Left ventricle myocardium superior (tissue), 1 donor: ENCODE results near the gene RABGAP1. TPM values are rescaled to one million over a fixed set of nuclear protein-coding genes. Genes with fewer than 3 reads are reported as not detected.
A peak's percentile ranks its signal among the peaks of the same experiment; 100 is the strongest.

ENCODE experiments used
- ATAC-seq: fragments of 200-7000 bp; cut with Tn5 transposase; one replicate; pipeline ENCODE4 v1.9.1; 2020; ENCODE audit warnings: mild to moderate bottlenecking, moderate library complexity
- DNase-seq: peaks from one replicate; pipeline ENCODE4 v3.0.0-alpha.2; 2020
- intact Hi-C: fragments of 100-400 bp; cut with micrococcal nuclease; formaldehyde crosslinking; loops from one replicate; pipeline ENCODE4 v1.11.0; 2022
- total RNA-seq: library from RNA; stranded (reverse); fragmentation: NEBNext Ultra II Directional; extraction: Animal tissue kit (Norgen Biotek cat#: 25700); gene quantifications from one replicate; pipeline ENCODE4 v1.2.1, GENCODE V29; 2021
- donor health status: DM: no; HTN: yes; CAD: no; lungs with severe emphysema.

Gene RABGAP1
- total RNA-seq, 1 donor from 2014 or later, result 47.4 TPM

GRCh38 chr9:123069010-123069481 is 128.2 kb downstream of the RABGAP1 start:
- intact Hi-C loops, result no loop called here
- ATAC-seq (no peak), DNase-seq (no peak)

- intact Hi-C loops, result no loop called here
- no peak for ATAC-seq
- DNase-seq, result no peak
Observed at GRCh38 chr9:123070198-123070597, 129.4 kb downstream of the RABGAP1 start.

- no peak for DNase-seq
- no peak for ATAC-seq
- intact Hi-C loops, result no loop called here
Observed at GRCh38 chr9:123072407-123072995, 131.7 kb downstream of the RABGAP1 start.

- no peak for ATAC-seq
- intact Hi-C loops, result no loop called here
- DNase-seq, result no peak
Observed at GRCh38 chr9:123073441-123073840, 132.6 kb downstream of the RABGAP1 start.

- intact Hi-C loops, result no loop called here
- no peak for DNase-seq
- peak; percentile 45 for ATAC-seq
Observed at GRCh38 chr9:123073991-123074422, 133.2 kb downstream of the RABGAP1 start.

GRCh38 chr9:123074628-123075027 is 133.8 kb downstream of the RABGAP1 start:
- no peak for ATAC-seq
- intact Hi-C loops, result no loop called here

GRCh38 chr9:123080444-123080843 is 139.6 kb downstream of the RABGAP1 start:
- DNase-seq (no peak), ATAC-seq (no peak)
- intact Hi-C loops, result no loop called here

More at GRCh38 chr9:123074628-123075027, 133.8 kb downstream of the RABGAP1 start:
- DNase-seq, result no peak

- intact Hi-C loops, result no loop called here
Observed at GRCh38 chr9:123081824-123082223, 141.0 kb downstream of the RABGAP1 start.

GRCh38 chr9:123083680-123084079 is 142.9 kb downstream of the RABGAP1 start:
- DNase-seq, result no peak
- intact Hi-C loops, result no loop called here

More at GRCh38 chr9:123081824-123082223, 141.0 kb downstream of the RABGAP1 start:
- DNase-seq (no peak), ATAC-seq (no peak)

GRCh38 chr9:123084256-123084655 is 143.4 kb downstream of the RABGAP1 start:
- intact Hi-C loops, result no loop called here
- DNase-seq (no peak), ATAC-seq (no peak)

More at GRCh38 chr9:123083680-123084079, 142.9 kb downstream of the RABGAP1 start:
- ATAC-seq, result no peak

- intact Hi-C loops, result no loop called here
- DNase-seq (no peak), ATAC-seq (no peak)
Observed at GRCh38 chr9:123085916-123086315, 145.1 kb downstream of the RABGAP1 start.

GRCh38 chr9:123087359-123087888 is 146.6 kb downstream of the RABGAP1 start:
- ATAC-seq, result peak; percentile 93
- intact Hi-C loops, result no loop called here
- DNase-seq, result peak; percentile 58

- ATAC-seq (peak; percentile 65), DNase-seq (no peak)
- intact Hi-C loops, result no loop called here
Observed at GRCh38 chr9:123089040-123089439, 148.2 kb downstream of the RABGAP1 start.

- ATAC-seq (no peak), DNase-seq (no peak)
- intact Hi-C loops, result no loop called here
Observed at GRCh38 chr9:123089790-123090189, 149.0 kb downstream of the RABGAP1 start.

GRCh38 chr9:123090198-123090896 is 149.5 kb downstream of the RABGAP1 start:
- intact Hi-C loops, result no loop called here
- no peak for ATAC-seq

GRCh38 chr9:123090956-123091355 is 150.1 kb downstream of the RABGAP1 start:
- no peak for DNase-seq
- no peak for ATAC-seq
- intact Hi-C loops, result no loop called here

More at GRCh38 chr9:123090198-123090896, 149.5 kb downstream of the RABGAP1 start:
- no peak for DNase-seq

GRCh38 chr9:123091459-123091858 is 150.6 kb downstream of the RABGAP1 start:
- intact Hi-C loops, result no loop called here
- DNase-seq, result no peak

GRCh38 chr9:123093141-123093540 is 152.3 kb downstream of the RABGAP1 start:
- ATAC-seq (no peak), DNase-seq (no peak)
- intact Hi-C loops, result no loop called here

More at GRCh38 chr9:123091459-123091858, 150.6 kb downstream of the RABGAP1 start:
- ATAC-seq, result no peak

GRCh38 chr9:123096987-123097386 is 156.2 kb downstream of the RABGAP1 start:
- DNase-seq (no peak), ATAC-seq (no peak)
- intact Hi-C loops, result no loop called here

GRCh38 chr9:123097430-123098095 is 156.7 kb downstream of the RABGAP1 start:
- DNase-seq, result no peak
- intact Hi-C loops, result no loop called here
- ATAC-seq, result no peak
